GM21515 (cell line): ENCODE measurements around the gene SEMA4G.
"Not testable (repeated sequence)": the region's sequence is repeated elsewhere in the genome, so short reads cannot be mapped to it uniquely, and the experiment has no call there.

Source experiments
- ATAC-seq: cut with Tn5 transposase; IDR thresholded peaks from one replicate; pipeline ENCODE4 v1.9.1; 2021; ENCODE audit not compliant: unreplicated experiment

Gene SEMA4G

DNA sequence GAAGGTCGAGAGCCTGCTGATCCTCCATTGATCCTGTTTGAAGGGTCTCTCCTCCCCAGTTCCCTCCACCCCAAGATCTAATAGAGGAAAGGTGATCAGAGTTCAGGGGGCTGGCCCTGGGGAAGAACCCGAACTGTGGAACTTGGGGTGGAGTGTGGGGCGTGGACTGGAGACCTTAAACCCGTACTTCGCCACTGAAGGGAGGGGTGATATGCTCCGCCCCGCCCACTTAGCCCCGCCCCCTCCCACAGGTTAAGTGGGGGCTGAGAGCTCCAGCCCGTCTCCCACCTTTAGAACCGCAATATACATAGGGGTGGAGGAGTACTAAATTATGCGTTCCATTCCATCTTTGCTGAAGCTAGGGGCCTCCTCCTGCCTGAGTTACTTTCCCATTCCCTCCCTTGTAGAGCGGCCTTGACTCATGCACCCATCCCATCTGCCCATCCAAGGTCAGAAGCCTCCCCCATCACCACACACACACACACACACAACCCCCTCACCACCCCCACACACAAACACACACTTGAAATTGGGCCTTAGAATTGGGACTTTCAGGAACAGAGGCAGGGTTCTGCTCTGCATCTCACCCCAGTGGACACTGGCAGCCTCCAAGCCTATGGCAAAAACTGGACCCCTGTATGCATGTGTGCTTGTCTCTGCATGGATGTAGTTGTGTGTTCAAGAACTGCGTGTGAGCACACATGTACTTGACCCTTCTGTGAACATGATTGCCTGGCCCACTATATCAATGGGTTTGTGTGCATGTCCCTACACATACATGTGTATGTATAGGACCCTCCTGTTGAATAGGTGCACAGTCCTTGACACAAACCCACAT is 991 bp downstream of the SEMA4G start:
- no peak for ATAC-seq

DNA sequence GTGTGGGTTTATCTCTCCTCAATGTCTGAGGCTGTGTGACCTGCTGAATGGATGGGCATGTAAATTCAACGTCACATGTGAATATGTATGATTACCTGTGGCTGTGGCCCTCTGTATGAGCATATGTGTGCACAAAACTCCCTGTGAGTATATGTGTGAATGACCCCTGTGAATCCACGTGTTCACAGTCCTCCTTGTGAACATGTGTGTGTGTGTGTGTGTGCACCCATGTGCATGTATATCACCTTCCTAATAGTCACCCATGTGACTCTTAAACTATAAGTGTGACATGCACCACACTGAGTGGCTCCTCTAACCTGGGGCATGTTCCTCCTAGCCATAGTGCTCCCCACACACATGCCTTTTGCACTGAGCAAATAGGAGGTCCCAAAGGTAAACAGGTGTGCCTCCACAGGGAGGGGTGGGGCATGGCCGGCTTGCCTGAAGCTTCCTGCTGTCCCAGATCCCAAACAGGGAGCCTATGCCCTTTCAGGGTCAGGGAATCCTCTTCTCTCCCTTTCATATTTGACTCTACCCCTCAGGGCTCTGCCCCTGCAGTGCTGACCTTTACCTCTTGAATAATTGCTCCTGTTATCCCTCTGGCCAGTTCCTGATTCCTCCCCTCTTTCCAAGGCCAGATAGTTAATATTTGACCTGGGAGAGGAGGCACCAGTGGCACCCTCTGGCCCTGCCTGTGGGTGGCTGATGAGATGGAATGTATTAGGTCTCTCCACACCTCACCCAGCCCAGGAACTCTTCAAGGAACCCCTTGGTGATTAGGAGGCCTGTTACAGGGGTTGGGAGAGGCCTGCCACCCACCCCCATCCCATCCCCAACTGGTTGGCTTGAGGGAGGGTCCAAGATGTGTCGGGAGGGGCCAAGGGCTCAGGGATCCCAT is 1.9 kb downstream of the SEMA4G start:
- no peak for ATAC-seq

DNA sequence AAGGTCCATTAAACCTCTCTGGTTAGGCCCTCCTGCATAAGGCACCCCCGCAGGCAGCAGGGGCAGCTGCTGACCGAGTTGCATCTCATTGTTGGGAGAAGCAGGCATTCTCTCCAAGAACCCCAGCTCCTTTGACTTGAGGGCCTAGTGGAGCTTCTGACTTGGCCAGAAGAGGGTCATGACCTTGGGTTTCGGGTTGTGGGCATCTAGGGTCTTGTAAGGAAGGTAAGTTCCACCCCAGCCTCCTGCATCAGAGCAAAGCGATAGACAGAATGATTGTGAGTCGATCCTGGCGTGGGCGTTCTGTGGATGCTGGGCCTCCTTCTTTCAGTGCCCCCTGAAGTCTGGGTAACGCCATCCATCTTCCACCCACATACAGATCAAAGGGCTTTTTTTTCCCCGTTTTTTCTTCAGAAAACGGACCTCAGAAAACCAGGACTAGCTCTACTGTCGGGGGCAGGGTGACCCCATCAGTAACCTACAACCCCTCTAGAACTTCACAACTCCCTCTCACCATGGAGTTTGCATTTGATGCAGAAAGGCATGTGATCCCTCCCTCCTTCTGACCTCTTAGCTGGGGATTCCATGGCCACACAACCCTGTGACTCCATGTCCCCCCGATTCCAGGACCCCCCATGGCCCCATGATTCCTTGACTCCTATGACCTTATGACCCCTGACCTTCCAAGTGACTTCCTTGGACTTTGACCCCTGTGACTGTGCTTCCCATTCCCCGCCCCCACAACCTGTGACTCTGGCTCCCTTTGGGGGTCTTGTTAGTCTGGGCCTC is 3.0 kb downstream of the SEMA4G start:
- no peak for ATAC-seq

DNA sequence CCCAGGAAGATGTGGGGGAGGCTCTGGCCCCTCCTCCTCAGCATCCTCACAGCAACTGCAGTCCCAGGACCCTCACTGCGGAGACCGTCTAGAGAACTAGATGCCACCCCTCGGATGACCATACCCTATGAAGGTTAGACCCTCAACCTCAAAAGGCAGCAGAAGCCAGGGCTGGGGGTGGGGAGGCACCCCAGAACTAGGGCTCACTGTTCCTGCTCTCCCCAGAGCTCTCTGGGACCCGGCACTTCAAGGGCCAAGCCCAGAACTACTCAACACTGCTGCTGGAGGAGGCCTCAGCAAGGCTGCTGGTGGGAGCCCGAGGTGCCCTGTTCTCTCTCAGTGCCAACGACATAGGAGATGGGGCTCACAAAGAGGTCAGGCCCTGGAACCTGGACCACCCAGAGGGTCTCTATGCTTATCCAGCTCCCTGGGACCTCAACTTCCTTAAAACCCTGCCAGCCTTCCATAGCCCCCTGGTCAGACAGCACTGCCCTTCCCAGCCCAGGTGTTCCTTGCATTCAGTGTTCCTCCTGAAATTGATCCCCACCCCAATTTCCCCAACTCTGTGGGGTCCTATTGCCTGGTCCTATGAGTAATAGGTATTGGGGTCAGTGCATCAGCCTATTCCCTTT is 3.7 kb downstream of the SEMA4G start:
- ATAC-seq = no peak

DNA sequence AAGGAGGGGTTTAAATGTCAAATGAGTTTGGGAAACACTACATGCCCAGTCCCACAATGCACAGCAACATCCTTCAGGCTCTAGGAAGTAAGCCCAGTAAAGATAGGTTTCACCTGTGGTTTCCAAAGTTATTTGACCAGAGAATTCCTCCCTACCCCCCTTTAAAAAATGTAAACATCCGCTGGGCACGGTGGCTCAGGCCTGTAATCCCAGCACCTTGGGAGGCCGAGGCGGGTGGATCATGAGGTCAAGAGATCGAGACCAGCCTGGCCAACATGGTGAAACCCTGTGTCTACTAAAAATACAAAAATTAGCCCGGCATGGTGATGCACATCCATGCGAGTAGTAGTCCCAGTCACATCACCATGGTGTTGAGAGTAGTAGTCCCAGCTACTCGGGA is 6.1 kb downstream of the SEMA4G start:
- ATAC-seq = not testable (repeated sequence)

DNA sequence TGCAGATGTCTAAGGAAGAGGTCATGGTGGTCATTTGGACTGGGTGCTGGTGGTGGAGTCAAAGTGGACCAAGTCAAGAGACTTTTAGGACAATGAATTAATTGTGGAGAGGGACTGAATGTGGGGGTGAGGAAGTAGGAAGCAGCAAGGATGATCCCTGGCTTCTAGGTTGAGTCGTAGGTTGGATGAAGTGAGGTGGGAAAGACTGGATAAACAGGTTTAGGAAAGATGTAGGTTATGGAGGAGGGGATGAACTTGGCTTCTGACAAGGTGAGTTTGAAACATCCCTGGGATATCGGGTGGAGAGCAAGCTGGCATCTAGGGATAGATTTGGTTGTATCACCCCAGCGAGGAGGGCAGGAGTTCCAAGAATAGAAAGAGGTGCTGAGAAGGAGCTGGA is 7.6 kb downstream of the SEMA4G start:
- ATAC-seq = no peak

DNA sequence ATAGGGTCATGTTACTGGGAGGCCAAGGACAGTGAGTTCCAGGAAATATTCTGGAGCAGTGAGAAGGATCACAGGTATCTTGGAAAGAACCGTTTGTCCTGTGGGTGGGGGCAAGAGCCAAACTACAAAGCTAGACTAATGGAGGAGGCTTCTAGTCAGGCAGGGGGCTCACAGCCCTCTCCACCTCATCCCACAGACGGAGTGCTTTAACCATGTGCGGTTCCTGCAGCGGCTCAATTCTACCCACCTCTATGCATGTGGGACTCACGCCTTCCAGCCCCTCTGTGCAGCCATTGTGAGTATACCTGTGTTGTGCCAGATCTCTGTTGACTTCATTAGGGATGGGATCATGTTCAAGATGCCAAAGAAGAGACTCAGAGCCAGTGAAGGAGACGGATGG is 8.1 kb downstream of the SEMA4G start:
- ATAC-seq = no peak

DNA sequence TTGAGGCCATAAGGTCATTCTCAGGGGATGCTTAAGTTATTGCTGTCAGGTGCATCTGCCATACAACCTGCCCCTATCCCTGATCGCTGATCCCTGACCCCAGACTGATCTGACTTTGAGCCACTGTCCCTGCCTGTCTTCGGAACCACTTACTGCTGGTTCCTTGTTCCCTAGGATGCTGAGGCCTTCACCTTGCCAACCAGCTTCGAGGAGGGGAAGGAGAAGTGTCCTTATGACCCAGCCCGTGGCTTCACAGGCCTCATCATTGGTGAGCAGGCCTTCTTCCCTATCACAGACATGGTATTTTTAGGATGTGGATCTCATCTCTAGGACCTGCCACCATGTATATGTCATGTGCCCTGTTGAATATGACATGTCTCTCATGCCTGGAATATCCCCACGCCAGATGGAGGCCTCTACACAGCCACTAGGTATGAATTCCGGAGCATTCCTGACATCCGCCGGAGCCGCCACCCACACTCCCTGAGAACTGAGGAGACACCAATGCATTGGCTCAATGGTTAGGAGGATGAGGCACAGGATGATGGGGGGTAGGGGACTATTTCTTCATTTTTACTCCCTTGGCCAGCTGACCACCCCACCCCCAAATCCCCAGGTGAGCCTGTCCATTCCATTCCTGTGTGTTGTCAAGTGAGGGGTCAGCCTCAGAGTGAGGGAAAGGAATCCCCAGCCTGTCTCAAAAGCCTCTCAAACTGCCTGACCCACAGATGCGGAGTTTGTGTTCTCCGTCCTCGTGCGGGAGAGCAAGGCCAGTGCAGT is 9.0 kb downstream of the SEMA4G start:
- ATAC-seq = no peak

DNA sequence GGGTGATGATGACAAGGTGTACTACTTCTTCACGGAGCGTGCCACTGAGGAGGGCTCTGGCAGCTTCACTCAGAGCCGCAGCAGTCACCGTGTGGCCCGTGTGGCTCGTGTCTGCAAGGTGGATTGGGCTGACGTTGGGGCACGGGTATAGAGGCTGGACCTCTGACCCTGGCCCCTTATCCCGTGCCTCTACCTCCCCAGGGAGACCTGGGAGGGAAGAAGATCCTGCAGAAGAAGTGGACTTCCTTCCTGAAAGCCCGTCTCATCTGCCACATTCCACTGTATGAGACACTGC is 9.5 kb downstream of the SEMA4G start:
- ATAC-seq = no peak

DNA sequence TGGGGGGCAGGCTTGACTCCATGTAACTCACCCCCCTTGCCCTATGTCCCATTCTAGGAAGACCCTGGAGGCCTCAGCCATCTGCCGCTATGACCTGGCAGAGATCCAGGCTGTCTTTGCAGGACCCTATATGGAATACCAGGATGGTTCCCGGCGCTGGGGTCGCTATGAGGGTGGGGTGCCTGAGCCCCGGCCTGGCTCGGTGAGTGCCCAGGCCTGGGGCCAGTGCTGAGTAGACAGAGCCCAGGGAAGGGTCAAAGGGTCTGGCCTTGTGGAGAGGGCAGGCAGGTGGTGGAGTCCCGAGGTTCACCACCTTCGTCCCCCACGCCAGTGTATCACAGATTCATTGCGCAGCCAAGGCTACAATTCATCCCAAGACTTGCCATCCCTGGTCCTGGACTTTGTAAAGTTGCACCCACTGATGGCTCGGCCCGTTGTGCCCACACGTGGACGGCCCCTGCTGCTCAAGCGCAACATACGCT is 10.5 kb downstream of the SEMA4G start:
- no peak for ATAC-seq

DNA sequence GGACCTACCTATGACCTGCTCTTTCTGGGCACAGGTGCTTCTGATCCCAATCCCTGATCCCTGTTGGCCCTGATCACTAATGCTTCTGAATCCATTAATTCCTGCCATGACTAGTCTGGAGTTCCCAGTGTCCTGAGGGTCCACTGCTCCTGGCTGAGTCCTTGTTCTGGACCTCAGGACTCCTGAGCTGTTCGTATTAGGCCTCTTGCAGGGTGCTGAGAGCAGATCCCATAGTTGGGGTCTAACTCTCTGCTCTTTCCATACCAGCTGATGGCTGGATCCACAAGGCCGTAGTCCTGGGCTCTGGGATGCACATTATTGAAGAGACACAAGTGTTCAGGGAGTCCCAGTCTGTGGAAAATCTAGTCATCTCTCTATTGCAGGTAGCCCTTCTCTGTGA is 11.0 kb downstream of the SEMA4G start:
- ATAC-seq = no peak

DNA sequence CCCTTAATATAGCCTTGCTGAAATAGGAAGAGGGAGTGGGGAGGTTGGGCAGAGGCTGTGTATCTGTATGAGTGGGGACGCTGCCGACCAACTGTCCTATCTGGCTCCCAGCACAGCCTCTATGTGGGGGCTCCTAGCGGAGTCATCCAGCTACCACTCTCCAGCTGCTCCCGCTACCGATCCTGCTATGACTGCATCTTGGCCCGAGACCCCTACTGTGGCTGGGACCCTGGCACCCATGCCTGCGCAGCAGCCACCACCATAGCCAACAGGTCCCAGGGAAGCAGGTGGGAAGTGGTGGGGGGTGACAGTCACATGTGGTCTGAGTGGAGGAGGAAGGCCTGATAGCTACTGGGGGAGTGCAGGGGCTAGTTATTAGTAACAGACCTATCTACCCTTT is 11.4 kb downstream of the SEMA4G start:
- no peak for ATAC-seq

DNA sequence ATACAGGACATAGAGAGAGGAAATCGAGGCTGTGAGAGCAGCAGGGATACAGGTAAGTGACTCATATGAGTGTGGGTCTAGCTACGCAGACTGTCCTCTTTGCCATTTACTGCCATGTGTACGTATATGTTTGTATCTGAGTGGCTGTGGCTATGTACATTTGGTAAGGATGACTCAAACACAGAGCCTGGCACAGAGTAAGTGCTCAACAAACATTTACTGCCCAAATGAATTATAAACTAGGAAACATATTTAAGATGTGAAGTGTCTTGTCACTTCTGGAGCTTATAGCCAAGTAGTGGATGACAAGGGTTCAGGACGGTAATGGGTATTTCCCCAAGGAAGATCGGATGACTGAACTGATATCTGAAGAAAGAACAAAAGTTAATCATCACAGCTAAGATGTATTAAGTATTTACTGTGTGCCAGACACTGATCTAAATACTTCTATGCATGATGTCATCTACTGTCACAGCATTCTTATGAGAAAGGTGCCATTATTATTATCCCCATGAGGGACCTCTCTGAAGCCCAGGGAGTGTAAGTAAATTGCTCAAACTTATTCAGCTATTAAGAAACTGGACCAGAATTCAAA is 12.0 kb downstream of the SEMA4G start:
- no peak for ATAC-seq

DNA sequence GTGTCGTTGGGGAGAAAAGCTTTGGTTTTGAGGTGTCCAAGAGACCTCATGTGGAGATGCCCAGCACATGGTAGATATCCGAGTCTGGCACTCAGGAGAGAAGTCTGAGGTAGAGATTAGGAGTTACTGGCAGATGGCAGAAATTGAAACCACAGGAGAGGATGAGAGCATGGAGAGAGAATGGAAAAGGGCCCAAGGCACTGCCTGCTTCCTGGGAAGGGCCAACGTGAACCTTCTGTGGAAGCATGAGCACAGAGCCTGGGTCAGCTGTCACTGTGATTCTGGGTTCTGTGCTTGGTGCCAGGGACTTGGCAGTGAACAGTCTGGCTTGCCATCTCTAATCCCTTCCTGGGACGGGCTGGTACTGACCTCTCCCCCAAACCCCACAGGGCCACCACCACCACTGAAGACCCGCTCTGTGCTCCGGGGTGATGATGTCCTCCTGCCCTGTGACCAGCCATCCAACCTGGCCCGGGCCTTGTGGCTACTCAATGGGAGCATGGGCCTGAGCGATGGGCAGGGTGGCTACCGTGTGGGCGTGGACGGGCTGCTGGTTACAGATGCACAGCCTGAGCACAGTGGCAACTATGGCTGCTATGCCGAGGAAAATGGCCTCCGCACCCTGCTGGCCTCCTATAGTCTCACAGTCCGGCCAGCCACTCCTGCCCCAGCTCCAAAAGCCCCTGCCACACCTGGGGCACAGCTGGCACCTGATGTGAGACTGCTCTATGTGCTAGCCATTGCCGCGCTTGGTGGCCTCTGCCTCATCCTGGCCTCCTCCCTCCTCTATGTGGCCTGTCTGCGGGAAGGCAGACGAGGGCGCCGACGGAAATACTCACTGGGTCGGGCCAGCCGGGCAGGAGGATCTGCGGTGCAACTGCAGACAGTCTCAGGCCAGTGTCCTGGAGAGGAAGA is 13.9 kb downstream of the SEMA4G start:
- ATAC-seq = no peak

DNA sequence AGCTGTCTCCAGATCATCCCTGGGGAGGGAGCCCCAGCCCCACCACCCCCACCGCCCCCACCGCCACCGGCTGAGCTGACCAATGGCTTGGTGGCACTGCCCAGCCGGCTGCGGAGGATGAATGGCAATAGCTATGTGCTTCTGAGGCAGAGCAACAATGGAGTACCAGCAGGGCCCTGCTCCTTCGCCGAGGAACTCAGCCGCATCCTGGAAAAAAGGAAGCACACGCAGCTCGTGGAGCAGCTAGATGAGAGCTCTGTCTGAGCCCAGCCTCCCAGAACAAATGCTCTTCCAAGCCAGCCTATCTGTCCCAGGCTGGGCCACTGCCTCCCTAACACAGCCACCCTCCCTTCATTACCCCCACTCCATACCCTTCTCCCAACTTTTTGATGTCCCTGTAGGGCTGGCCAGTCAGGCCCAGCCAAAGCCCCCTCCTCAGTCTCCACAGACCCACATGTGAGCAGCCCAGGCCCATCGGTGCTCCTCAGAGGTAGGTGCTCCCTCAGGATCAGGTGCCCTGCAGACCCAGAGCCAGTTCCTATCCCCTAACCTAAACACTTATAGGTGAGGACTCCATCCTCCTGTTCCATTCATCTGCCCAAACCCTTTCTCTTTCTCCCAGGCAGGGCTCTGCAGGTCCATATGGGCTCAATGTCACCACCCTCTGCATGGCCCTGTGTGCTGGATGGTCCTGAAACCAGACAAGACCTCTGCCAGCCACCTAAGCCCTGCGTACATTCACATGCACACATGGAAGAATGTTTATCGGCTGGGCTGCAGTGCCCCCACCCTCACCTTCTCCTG is 14.8 kb downstream of the SEMA4G start:
- no peak for ATAC-seq

DNA sequence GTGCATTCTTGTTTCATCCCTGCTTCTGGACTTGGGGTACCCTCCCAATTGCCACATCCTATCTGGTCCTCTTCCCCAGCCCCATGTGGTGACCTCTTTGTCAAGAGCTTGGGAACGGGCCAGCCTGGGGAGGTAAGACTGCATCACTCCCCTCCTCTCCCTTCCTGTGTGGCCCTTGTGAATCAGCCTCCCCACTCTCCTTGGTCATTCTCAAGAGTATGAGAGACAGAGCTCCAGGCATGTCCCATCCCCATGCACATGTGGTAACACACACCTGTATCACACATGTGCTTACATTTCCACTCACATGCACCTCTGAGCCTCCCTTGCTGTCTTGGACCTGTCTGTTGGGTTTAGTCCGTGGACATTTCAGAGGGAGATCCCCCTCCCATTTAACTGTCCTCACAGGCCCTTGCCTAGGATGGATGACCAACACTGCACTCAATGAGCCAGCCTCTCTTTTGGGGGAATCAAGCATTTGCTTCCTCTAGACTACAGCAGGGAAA is 15.4 kb downstream of the SEMA4G start:
- no peak for ATAC-seq

DNA sequence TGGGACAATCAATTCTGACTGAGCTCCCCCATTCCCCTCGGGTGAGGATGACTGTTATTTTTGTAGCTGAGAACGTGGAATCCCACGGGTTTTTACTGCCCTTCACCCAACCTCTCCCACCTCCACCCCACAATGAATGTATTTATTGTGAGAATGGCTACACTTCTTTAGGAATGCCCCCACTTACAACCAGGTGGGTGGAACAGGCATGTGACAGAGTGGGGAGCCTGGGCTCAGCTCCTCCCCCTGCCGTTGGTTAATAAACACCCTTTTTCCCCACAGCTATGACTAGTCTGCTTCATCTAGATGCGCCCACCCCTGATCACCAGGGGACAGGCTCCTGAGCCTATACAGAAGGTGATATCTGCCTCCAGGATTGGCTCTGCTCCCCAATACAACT is 16.0 kb downstream of the SEMA4G start:
- no peak for ATAC-seq

DNA sequence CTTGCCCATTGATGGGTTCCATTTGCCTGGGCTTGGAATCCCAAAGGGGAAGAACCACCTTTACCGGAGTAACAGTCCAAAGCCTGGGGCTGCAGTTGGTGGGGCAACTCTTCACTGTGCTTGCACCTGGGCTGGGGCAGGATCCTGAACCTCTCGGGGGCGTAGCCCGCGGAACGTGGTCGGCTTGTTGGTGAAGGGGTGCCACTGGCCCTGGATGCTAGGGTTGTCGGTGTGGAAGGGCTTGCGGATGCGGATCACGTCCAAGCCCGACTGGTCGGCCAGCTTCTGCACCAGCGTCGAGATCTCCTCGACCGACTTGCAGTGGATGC is 17.3 kb downstream of the SEMA4G start:
- ATAC-seq = no peak
